Sigmoid colon (tissue), 4 donors: ENCODE data around the gene FXYD3.

Experiments used
- CTCF ChIP-seq, 4 experiments: fragments of 450-650 bp in 3 of 4; fragments of 200-600 bp in 1 of 4; IDR thresholded peaks; one replicate each; pipeline ENCODE4 v1.5.1; 2016 to 2019; ENCODE audit warnings: antibody characterized with exemption in 4 of 4, mild to moderate bottlenecking in 3 of 4, moderate library complexity in 2 of 4
- EP300 ChIP-seq, 4 donors: sonication (generic); formaldehyde crosslinking; IDR thresholded peaks; one replicate each; pipeline ENCODE4 v1.6.1; 2017; ENCODE audit warnings: antibody characterized with exemption in 4 of 4
- POLR2A ChIP-seq, 2 donors: fragments of 450-650 bp; IDR thresholded peaks; one replicate each; pipeline ENCODE4 v1.6.1; 2016; ENCODE audit warnings: antibody characterized with exemption in 2 of 2, mild to moderate bottlenecking in 2 of 2, moderate library complexity in 2 of 2
- POLR2AphosphoS5 ChIP-seq, 4 donors: sonication (generic); formaldehyde crosslinking; IDR thresholded peaks; one replicate each; pipeline ENCODE4 v1.6.1; 2017; ENCODE audit warnings: antibody characterized with exemption in 4 of 4

DNA sequence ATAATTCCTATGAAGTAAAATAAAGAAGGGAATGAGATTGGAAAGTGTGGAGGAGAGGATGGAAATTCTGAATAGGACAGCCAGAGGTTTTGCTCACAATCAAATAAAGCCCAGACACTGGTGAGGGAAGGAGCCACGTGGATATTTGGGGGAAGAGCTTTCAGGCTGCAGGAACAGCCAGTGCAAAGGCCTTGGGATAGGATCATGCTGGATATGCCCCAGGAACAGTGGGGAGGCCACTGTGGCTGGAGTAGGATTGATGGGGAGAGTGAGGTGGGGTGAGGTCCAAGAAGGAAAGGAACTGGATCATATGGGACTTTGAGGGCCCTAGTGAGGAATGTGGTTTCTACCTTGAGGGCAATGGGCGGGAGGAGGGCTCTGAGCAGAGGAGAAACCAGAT lies 34.8 kb downstream of the FXYD3 start:
- no peak for TF ChIP-seq POLR2A (IDR thresholded peaks at IDR 0.05)
- TF ChIP-seq CTCF (IDR thresholded peaks at IDR 0.05) = no peak
- TF ChIP-seq EP300 (IDR thresholded peaks at IDR 0.05) = no peak
- TF ChIP-seq POLR2AphosphoS5 (IDR thresholded peaks at IDR 0.05) = no peak
